K562 treated with DMSO at 1 percent for 24 hours (cell line): Measurements from ENCODE around the gene GLO1. TPM values are rescaled to one million over a fixed set of nuclear protein-coding genes. Genes with fewer than 3 reads are reported as not detected.

Experiments
- total RNA-seq: library from RNA; unstranded; fragments of 300-600 nt; gene quantifications from 2 replicates; pipeline ENCODE4 v1.2.3, GENCODE V29; 2022; ENCODE audit warnings: low read depth; ENCODE audit not compliant: insufficient read depth

GLO1 gene
- total RNA-seq, result 97.7 and 115 TPM in 2 replicates

DNA sequence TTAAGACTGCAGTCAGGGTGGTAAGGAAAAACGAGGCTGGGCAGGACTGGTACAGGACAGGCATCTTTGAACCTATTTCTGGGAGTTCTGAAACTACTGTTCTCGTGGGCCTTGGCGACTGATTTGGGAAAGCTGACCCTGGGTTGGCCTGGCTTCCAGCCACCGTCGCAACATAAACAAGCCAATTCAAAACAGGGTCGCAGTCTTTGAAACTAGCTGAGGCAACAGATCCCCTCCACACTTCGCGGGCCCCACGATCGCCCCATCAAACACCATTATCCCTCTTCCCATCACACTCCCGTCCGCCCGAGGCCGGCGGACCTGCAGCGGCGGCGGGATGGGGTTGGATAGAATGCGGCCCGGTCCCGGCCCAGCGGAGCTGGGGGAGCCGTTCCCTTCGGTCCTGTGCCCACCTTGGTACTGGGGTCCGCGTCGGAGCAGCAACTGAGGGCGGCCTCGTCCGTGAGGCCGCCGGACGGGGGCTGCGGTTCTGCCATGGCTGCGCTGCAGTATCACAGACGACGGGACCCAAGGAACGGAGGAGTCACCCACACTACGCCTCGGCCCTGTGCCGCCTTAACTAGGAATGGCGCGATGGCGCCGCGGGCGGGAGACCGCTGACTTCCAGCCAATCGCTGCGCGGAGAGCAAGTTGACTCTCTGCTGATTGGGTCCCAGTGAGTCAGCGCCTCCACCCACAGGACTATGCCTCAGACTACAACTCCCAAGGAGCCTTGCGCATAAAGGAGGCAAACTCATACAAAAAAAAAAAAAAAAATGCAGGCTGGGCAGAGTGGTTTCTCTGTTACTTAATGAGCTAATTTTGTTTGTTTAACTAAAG is at the start of gene GLO1:
GLO1 (minus strand) TSS at position 588 of the 840 bp plus-strand sequence; CDS start at position 497, 91 bp downstream.

DNA sequence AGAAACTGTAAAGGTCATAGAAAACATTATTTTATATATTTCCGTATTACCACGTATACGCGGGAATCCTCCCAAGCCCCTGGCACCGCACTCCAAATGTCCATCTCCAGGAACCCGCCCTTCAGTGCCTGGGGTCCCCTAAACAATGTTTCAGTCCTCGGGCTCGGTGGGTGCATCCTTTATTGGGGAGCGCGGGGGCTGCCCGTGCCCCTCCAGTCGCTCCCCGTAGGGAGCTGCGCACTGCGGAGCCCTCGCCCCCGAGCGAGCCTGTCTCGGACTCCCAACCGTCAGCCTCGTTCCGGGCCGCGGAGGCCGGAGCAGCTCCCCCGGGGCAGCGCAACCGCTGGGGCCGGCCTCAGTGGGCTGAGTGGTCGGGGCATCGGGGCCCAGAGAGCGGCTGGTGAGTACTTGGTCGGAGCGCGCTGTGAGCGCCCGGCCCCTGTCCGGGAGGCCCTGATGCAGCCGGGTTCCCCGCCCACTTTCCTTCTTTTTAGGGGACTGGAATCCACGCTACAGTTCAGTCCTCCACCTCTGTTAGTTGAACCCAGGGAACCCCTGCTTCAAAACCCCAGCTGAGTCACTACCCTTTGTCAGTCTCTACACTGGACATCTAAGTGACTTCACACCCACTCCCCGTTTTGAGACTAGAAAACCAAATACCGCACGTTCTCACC is 12.2 kb upstream of the GLO1 start, which contains the start of gene DNAH8:
DNAH8 (plus strand) TSS at position 296 of the 674 bp plus-strand sequence. CDS start 7,499 bp downstream, outside the sequence.

DNA sequence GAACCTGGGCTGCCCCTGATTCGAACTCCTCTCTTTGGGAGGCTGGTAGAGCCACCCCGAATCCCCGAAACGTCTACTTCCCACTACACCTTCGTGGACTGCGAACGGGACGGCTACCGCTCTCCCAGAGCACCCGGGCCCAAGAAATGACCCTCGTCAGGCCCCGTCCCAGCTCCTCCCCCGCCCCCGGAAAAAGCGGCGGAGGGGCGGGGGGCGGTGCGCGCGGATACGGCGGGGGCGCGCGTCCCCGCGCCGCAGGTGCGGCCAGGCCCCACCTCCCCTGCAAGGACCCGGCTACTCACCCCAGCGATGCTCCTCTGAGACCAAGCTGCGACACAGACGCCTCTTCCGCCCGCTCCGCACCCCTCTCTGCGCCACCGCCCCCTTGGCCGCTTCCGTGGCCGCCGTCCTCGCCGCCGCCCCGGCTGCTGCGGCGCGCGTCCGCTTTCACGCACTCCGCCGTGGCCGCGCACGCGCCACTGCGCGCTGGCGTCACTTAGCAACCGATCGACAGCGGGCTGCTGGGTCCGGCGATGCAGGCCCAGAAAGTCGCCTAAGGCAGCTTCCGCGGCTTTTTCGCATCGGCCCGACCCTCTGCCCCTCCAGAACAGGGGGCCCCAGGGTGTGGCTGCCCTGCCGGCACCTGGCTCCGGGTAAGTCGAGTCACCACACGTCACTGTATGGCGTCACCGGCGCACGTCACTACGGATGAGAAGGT is 63.3 kb downstream of the GLO1 start, which contains the start of gene BTBD9:
BTBD9 (minus strand) TSS at position 432 of the 718 bp plus-strand sequence.

Other genes with a start within 250 kb of the GLO1 start
- 2.6 and 3.5 TPM in 2 replicates for gene BTBD9, start 63.2 kb downstream of the GLO1 start, total RNA-seq
- gene DNAH8, start 12.2 kb upstream of the GLO1 start, total RNA-seq, result 0.56 and 0.71 TPM in 2 replicates